Keratinocyte (primary cell): ENCODE data around the gene HSD17B1.

Experiments
- CTCF ChIP-seq, 3 experiments: IDR thresholded peaks in 1 of 3; conservative IDR thresholded peaks in 1 of 3; optimal IDR thresholded peaks in 1 of 3; 2 replicates in 2 of 3; 3 replicates in 1 of 3; pipeline versions ENCODE3 to v1.5.1; 2011; ENCODE audit warnings: low read length in 3 of 3, mild to moderate bottlenecking in 3 of 3, moderate library complexity in 2 of 3, control low read depth in 1 of 3, inconsistent platforms in 1 of 3; ENCODE audit not compliant: insufficient read depth in 2 of 3; ENCODE audit errors: extremely low read depth in 1 of 3
- EZH2 ChIP-seq: IDR thresholded peaks from one replicate; pipeline ENCODE4 v1.6.1; 2012; ENCODE audit warnings: inconsistent platforms, mild to moderate bottlenecking, low read length, moderate library complexity

DNA sequence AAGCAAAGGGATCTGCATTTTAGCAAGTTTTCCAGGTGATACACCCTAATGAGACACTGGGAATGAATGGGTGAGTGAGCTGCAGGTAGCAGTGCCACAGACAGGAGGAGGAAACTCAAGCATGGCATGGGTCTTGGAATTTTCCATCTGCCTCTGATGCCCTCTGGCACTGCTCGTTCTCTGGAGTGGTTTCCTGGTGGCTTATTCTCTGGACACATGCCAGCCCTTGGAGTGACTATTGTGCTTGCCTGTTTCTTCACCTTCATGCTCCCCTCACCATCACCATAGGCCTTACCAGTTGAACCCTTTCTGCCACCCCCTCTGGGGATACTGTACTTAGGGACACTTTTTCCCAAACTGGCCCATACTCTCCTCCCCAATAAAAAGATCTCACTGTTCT is 10.8 kb downstream of the HSD17B1 start:
- TF ChIP-seq EZH2 (no peak), CTCF (optimal IDR thresholded peaks at IDR 0.05 in 1 of 3, IDR thresholded peaks at IDR 0.05 in 1 of 3, conservative IDR thresholded peaks at IDR 0.05 in 1 of 3; ENCODE audit: extremely low read depth in 1 of 3, insufficient read depth in 2 of 3, low read length in 3 of 3) (peak in 1 of 3 experiments; percentile 15)
